ENCODE results near the gene MRC1.

DNA sequence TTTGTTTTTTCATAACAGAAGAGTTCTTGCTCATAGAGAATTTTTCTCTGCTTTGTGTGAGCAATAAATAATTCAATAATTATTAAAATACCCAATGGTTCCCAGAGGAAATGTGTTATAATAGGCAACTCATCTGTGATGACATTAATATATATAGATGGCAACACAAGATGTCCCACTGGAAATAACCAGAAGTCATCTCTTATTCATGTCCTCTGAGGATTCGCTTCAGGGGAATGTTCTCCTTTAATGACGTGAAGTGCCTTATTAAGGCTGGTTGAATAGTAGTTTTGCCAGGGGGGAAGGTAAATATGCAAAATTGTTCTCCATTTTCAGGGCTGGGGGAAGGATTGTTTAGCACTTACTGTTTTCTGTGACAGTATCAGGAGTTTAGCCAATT lies 145.7 kb downstream of the MRC1 start:
- TF ChIP-seq, protein P1, sequence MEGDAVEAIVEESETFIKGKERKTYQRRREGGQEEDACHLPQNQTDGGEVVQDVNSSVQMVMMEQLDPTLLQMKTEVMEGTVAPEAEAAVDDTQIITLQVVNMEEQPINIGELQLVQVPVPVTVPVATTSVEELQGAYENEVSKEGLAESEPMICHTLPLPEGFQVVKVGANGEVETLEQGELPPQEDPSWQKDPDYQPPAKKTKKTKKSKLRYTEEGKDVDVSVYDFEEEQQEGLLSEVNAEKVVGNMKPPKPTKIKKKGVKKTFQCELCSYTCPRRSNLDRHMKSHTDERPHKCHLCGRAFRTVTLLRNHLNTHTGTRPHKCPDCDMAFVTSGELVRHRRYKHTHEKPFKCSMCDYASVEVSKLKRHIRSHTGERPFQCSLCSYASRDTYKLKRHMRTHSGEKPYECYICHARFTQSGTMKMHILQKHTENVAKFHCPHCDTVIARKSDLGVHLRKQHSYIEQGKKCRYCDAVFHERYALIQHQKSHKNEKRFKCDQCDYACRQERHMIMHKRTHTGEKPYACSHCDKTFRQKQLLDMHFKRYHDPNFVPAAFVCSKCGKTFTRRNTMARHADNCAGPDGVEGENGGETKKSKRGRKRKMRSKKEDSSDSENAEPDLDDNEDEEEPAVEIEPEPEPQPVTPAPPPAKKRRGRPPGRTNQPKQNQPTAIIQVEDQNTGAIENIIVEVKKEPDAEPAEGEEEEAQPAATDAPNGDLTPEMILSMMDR (conservative IDR thresholded peaks at IDR 0.05): no peak
- no peak for TF ChIP-seq ZFX (IDR thresholded peaks at IDR 0.05)
